Measurements from ENCODE around the gene MCM5.
A peak's percentile ranks its signal among the peaks of the same experiment; 100 is the strongest.

Gene MCM5

DNA sequence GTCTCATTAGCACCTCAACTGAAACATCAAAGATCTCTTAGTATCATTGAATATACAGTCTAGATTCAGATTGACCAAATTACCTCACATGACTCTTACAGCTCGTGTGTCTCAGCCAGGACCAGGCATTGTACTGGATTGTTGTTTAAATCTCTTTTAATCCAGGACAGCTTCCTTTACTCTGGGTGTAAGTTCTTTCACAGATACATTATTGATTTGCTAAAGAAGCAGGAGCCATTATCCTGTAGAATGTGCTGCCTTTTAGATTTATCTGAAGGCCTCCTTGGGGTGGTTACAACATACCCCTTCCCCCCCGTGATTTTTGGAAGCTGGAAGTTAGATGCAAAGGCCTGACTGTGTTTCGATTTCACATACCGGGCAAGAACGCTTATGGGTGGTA is 4.2 kb downstream of the MCM5 start:
- DNase-seq: no peak

DNA sequence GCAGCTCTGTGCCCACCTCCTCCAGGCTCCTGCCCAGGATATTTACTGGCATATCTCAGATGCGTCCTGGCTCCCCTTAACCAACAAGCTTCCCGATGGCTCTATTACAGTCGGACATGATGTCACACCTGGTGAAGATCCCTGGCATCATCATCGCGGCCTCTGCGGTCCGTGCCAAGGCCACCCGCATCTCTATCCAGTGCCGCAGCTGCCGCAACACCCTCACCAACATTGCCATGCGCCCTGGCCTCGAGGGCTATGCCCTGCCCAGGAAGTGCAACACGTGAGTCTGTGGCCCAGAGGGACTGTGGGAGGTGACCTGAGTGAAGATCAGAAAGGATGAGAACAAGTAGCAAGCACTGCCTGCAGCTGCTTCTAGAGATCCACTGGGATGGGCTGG is 6.5 kb downstream of the MCM5 start:
- no peak for DNase-seq

DNA sequence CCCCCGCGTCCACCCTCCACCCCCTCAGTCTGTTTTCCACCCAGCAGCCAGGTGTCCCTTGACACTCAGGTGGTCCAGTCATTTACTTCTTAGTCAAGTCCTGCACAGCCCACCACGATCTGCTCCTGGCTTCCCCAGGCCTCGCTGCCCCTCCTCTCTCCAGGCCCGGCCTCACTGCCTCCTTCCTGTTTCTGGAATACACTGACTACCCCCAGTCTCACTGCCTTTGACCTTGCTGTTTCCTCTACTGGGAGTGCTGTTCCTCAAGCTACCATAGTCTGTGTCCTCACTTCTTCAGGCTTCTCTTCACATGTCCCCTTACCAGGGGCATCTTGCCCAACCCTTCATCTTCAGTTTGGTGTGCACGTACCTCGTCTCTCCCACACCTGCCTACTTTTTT is 7.4 kb downstream of the MCM5 start:
- no peak for DNase-seq

DNA sequence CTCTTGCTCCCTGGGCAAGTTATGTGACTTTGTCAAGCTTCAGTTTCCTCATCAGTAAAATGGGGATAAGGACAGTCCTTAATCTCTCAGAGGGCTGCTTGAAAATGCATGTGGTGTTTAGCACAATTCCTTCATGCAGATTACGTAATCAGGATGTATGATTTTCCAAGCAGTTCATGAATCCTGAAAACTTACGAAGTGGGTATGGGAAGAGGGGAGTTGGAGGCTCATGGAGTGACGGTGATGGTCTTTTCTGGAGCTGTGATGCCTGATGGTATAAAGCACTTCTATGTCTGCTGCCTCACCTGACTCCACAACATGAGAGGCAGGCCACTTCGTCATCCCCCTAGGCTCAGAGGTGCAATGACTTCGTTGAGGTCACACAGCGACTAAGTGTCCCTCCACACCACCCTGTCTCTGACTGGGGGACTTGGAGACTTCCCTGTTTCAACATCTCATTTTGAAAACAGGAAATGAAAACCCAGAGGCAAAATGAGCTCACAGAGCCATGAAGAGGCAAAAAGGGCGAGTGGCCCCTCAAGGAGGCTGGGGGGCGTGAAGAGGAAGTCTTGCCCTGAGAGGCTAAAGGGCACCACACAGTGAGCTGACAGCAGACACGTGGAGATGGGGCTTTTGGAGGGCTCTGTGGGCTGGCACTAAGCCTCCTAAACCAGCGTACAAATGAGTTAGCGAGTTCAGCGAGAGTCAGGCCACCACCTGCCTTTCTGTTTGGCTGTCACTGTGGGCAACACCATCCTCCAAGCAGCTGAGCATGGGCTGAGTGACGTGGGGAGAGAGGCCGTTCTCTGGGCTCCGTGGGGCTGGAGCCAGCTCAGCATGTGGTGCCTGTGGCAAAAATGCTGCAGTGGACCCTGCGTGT is 10.1 kb downstream of the MCM5 start:
- no peak for DNase-seq

DNA sequence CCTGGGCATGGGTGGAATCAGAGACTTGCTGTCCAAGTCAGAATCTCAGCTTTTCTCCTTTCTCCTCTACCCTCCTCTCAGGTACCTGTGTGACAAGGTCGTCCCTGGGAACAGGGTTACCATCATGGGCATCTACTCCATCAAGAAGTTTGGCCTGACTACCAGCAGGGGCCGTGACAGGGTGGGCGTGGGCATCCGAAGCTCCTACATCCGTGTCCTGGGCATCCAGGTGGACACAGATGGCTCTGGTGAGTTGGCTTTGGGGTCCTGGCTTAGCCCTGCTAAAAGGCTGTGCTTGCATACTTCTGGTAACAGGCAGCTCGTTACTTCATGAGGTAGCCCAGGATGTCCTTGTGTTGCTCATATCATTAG is 10.7 kb downstream of the MCM5 start:
- DNase-seq: no peak

DNA sequence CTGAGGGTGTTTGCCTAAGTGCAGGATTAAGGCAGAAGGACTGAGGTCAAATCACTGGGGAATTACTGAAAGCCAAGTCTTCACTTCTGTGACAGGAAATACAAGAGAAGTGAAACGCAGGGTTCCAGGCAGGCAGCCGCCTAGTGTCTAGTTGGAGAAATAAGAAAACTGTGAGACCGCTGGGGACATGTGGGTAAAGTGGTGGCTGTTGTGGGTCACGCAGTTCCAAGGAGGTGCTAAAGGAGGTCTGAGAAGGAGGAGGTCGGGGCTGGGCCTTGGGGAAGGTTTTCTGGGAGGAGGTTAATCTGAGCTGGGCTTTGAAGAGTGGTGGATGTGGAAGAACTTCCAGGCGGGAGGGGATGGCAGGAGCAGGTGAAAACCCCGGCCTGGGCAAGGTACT is 11.2 kb downstream of the MCM5 start:
- no peak for DNase-seq

DNA sequence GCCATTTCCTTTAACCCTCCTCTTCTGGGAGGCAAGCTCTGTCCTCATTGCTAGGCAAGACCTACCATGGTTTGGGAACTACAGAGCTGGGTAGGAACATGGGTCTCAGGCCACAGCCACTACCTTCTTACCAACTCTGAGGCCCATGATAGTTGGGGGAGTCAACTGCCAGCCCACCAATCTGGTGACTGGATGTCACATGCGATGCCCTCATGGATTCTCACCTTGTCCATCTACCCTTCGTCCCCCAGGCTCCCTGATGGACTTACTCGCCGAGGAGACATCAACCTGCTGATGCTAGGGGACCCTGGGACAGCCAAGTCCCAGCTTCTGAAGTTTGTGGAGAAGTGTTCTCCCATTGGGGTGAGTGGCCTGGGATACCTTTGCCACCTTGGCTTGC is 13.7 kb downstream of the MCM5 start:
- no peak for DNase-seq

DNA sequence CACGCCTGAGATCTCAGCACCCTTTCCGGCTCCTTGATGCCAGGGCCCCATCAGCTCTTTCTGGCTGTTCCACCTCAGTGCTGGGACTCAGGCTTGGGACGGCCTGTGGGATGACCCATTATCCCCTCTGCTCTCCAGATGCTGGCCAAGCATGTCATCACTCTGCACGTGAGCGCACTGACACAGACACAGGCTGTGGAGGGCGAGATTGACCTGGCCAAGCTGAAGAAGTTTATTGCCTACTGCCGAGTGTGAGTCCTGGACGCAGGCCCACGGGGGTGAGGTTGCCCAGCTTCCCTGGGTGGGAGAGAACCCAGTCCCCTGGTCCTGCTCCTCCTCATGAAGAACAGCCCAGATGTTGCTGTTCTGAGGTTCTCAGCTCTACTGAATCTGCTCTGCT is 17.7 kb downstream of the MCM5 start:
- DNase-seq: no peak

DNA sequence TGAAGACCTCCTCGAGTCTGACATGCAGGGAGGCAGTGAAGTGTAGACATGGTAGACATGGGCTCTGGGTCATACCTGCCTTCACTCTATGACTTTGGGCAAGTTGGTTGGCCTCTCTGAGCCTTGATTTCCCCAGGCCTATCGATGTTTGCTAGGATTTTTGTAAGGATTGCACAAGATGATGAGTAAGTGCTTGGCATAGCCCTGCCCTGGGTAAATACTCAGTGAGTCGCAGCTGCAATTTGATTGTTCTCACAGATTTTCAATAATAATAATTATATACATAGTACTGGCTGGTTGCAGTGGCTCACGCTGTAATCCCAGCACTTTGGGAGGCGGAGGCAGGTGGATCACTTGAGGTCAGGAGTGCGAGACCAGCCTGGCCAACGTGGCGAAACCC is 18.1 kb downstream of the MCM5 start:
- DNase-seq: no peak

DNA sequence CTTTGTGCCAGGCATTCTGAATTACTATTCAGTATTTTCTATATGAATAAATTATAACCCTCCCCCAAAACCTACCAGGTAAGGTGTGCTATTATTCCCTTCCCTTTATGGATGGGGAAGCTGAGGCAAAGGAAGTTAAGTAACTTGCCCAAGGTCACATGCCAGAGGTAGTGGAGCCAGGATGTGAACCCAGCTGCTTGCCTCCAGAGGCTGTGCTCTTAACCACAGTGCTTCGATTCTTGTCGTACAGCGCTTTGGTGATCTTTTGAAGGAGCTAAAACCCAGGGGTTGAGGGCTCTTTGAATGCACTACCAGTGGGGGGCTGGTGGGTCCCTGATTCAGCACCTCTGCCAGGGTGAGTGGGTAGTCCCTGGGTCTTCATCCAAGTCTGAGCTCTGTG is 18.8 kb downstream of the MCM5 start:
- no peak for DNase-seq

DNA sequence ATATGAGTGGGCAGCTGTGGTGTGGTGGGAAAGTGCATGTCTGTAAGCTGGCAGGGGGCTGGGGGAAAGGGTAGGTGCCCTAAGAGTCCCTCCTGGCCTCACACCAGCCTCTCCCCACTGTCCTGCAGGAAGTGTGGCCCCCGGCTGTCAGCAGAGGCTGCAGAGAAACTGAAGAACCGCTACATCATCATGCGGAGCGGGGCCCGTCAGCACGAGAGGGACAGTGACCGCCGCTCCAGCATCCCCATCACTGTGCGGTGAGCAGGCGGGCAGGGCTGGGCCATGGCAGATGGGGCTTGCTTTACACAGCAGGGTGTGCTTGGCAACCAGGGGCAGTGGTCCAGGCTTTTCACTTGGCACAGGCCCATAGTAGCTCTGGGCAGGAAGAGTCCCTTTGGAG is 19.8 kb downstream of the MCM5 start:
- DNase-seq: no peak

DNA sequence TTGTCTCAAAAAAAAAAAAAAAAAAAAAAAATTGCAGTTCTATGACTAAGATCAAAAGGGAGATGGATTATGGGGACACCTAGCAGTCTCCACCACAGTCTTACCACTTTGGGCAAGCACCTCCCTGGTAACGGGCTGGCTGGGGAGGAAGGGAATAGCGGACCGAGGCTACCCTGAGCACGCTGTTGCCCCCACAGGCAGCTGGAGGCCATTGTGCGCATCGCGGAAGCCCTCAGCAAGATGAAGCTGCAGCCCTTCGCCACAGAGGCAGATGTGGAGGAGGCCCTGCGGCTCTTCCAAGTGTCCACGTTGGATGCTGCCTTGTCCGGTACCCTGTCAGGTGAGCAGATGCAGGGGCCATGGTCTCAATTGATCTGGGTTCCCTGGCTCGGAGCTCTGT is 21.2 kb downstream of the MCM5 start:
- DNase-seq: no peak

DNA sequence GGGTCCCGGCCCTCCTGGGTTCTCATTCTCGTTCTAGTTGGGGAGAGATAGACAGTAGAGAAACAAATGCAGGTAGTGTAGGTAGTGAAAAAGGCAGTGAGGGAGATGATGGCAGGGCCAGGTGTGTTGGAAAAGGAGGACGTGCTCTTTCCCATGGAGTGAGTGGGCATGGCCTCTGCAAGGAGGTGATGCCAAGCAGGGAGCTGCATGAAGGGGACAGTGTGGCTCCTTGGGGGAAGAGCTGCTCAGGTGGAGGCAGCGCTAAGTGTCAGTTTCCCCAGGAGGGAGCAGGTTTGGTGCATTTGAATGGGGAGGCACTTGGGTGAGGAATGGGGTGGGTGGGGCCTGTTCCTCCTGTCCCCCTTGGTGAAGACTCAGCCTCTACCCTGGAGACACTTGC is 22.2 kb downstream of the MCM5 start:
- DNase-seq: no peak

DNA sequence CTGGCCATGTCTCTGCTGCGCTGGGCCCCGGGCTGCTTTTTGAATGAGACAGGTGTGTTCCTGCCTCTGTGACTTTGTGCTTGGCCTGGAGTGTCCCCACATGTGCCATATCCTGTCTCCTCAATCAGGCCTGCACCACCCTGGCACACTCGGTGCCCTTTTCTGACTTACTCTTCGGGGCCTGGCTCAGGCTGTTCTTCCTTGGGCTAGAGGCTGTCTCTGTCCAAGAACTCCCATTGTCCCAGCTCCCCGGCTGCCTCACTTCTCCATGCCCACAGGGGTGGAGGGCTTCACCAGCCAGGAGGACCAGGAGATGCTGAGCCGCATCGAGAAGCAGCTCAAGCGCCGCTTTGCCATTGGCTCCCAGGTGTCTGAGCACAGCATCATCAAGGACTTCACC is 23.0 kb downstream of the MCM5 start:
- DNase-seq: no peak

DNA sequence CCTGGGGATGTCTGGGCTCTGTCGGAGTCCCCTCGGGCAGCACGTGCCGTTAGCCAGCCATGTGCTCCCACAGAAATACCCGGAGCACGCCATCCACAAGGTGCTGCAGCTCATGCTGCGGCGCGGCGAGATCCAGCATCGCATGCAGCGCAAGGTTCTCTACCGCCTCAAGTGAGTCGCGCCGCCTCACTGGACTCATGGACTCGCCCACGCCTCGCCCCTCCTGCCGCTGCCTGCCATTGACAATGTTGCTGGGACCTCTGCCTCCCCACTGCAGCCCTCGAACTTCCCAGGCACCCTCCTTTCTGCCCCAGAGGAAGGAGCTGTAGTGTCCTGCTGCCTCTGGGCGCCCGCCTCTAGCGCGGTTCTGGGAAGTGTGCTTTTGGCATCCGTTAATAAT is 24.1 kb downstream of the MCM5 start:
- no peak for DNase-seq

DNA sequence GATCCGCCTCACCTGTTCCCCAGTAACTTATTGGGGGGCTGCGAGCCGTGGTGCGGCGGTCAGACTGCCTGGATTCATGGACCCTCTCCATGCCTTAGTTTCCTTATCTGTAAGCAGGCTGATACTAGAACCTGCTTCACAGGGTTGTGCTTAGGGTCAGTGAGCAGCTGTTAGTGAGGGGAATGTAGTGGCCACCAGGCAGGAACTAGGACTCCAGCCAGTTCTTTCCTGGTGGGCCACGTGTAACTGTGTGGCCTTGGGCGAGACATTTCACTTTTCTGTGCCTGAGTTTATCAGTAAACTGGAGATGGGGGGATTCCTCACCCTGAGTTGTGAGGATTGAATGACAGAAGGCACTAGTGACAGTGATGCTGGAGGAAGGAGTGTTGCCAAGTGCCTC is 24.8 kb downstream of the MCM5 start:
- DNase-seq: no peak

DNA sequence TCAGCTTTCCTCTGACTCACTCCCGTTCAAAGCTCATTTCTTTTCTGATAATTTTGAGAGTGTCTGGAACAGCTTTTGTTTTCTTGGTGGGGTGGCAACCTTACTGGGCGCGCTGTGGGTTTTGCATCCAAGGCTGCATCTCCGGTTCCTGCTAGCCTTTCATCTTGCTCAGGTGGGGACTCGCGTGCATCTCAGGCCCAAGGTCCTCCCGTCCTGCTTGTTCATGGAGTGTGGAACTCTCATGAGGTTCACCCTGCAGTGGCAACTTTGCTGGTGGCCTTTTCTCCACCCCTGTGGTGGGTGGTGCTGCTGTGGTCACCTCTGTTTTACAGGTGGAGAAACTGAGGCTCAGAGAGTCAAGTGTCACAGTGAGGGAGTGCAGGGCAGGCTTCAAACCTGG is 25.6 kb downstream of the MCM5 start:
- DNase-seq: no peak

DNA sequence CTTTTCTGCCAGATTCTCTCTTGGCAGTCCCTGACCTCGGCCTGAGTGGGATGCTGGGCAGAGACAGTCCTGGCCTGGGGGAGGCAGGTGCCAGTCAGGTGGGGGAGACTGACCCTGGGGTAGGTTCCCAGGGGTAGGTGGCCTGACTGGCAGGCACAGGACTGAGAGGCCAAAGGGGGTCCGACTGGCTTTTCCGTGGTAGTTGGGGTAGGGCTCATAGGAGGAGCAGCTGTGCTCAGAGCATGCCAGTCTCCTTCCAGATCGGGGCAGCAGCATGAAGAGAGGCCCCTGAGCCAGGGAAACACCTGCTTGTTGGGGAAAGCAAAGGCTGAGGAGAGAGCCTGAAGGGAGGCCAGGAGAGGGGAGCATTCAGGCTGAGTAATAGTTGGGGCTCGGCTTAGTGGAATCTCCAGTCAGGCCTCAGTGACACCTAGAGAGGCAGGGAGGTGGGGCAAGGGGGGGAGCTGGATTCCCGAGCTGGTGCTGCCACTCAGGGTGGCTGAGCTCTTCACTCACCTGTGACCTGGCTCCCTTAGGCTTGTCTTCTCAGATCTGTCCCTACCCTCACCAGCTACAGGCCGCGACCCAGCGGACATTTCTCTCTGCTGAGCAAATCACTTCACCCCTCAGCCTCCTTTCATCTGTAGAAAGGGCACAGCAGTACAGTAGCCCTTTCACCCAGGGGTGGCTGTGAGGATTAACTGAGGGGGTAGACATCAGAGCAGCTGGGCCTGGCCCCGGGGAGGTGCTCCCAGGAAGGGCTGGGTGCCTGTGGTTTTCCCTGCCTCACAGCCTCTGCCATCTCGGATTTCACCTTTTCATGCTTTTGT is 26.2 kb downstream of the MCM5 start:
- peak; percentile 16 for DNase-seq

DNA sequence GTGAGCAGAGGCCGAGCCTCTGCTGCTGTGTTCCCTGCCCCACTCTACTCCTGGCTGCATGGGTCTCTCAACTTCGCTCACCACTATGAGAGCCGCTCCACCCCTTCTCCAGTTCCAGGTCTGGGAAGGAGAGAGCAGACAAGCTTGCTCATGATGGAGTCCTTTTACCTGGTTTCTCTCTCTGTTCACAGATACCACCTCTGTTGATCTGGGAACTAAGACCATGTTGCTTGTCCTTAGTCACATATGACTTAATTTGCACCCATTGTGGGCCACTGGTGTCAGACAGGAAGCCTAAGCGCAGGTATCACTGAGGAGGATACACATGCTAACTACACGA is 26.8 kb downstream of the MCM5 start:
- DNase-seq: no peak

DNA sequence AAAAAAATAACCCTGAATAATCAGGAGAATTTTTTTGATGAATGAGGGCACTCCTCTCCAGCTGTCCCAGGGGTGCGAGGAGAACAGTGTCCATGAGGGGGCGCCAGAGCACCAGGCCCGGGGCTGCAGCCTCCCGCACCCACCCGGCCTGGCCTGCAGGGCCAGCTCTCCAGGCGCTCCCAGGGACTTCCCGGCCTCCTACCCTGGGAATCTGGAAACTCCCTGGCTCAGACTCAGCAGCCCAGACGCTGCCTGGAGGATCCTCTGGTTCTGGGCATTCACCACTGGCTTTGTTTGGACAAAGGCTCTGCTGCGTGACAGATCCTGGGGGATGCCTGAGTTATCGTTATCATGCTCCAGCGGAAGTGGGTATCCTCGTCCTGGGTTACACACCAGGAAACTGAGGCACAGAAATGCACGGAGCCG is 31.0 kb downstream of the MCM5 start:
- DNase-seq: no peak

DNA sequence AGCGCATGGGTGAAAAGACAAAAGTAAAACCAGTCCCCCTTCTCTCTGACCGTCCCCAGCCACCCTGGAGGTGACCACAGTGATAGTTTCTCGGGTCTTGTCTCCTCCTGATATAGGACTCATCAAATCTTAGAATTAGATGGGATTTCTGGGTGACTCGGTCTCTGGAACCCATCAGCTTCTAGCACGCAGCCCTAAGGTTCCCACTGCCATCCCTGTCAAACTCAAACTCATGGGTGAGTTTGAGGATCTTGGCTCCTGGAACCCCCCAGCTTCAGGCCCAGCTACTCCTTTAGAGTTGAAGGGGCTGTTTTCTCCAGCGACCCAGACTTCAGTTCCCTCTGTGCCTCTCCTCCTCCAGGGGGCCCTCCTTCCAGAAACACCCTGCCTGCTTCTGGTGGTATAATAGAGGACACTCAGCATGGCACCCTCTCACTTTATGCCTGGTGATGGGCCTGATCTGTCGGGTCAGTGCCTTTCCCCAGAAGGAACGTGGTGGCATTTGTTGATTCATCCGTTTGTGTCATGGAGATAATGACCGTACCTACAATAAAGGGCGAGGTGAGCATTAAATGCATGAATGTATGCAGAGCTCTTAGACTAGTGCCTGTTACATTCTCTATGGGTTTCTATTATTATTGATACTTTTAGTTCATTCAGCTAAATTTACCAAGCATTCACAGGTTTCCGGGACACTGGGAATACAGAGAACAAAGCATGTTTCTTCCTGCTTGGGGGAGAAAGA is 31.7 kb downstream of the MCM5 start:
- no peak for DNase-seq

DNA sequence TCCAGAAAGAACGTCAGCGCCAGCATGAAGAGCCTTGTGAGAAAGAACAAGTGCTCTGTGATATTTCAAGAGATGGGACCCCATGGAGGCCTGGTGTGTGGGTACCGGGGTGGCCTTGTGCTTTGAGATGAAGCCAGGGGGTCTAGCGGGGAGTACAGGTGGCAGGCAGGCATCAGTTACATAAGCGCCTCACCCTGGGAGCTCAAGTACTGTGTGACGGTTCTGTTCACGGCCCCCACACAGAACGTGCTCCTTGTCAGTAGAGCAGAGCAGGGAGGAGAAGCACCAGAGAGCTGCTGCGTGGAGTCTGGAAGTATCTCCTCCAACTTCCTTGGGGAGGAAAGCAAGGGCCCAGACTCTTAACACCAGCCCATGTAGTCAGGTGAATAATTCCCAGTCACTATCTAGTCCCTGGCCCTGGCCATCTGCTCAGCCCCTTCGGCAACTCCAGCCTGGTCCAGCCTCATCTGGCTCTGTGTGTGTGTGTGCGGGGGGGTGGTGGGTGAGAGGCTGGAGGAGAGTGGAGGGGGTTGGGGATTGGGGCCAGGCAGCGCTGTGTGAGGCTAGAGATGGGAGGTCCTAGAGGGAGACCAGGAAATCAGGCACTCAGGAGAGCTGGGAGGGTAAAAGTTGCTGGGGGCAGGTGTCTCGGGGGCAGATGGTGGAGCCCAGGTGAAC is 32.4 kb downstream of the MCM5 start:
- DNase-seq: no peak

DNA sequence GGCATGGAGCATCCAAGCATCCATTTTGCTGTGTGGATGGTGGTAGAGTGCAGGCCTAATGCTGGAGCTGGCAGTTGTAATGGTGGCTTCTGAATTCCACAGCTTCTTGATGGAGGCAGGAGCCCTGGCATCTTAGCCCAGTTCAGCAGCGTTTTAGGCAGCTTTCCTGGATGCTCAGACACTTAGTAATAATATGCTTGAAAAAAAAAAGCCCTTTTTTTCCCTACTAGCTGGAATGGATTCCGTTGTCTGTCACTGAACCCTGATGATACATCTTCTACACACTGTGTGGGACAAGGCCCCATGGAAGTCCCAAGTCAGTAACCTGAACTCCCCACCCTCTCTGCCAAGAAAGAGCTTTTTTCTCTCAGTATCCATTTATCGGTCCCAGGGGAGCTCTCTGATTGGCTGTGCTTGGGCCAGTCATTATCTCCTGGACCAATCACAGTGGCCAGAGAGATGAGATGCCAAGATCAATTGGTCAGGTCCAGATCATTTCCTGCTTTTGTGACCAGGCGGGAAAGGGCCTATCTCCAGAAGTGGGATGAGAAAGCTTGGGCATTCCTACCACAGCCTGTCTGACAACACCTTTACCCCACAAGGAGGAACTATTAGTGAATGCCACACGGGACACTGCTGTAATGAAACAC is 34.2 kb downstream of the MCM5 start:
- DNase-seq: no peak
